BLaER1 (cell line): ENCODE data around the gene SAMD11.

Experiments used
- H3K27ac ChIP-seq: shearing (Covaris generic); formaldehyde crosslinking; 2 replicates; pipeline ENCODE4 v1.8.1; 2022
- H3K27me3 ChIP-seq: shearing (Covaris generic); formaldehyde crosslinking; 2 replicates; pipeline ENCODE4 v1.8.1; 2022
- H3K36me3 ChIP-seq: shearing (Covaris generic); formaldehyde crosslinking; 2 replicates; pipeline ENCODE4 v1.8.1; 2022
- H3K4me1 ChIP-seq: shearing (Covaris generic); formaldehyde crosslinking; 2 replicates; pipeline ENCODE4 v1.8.1; 2022
- H3K4me2 ChIP-seq: shearing (Covaris generic); formaldehyde crosslinking; 2 replicates; pipeline ENCODE4 v1.8.1; 2022
- H3K4me3 ChIP-seq: shearing (Covaris generic); formaldehyde crosslinking; 2 replicates; pipeline ENCODE4 v1.8.1; 2022
- H3K9ac ChIP-seq: shearing (Covaris generic); formaldehyde crosslinking; 2 replicates; pipeline ENCODE4 v1.8.1; 2022
- H3K9me3 ChIP-seq: shearing (Covaris generic); formaldehyde crosslinking; 2 replicates; pipeline ENCODE4 v1.8.1; 2022
- H4K20me1 ChIP-seq: shearing (Covaris generic); formaldehyde crosslinking; 2 replicates; pipeline ENCODE4 v1.8.1; 2022
- Cebpa-rat ChIP-seq: shearing (Covaris generic); IDR thresholded peaks from 2 replicates; pipeline ENCODE4 v1.8.1; 2022

Gene SAMD11

GRCh38 chr1:938088-938683 lies 14.5 kb downstream of the SAMD11 start:
- Histone ChIP-seq H3K36me3 (no peaks in the 10 kb centered on the region), H3K9ac (no peak overlapping the region), H3K9me3 (no peaks in the 10 kb centered on the region), H3K4me3 (no peak overlapping the region), H3K4me1 (peaks cover 78% of the 10 kb centered on the region), H3K4me2 (peak overlapping the region; percentile 90), H4K20me1 (peaks cover 79% of the 10 kb centered on the region), H3K27ac (no peak overlapping the region), H3K27me3 (peaks cover 81% of the 10 kb centered on the region)
- TF ChIP-seq Cebpa-rat: no peak

DNA sequence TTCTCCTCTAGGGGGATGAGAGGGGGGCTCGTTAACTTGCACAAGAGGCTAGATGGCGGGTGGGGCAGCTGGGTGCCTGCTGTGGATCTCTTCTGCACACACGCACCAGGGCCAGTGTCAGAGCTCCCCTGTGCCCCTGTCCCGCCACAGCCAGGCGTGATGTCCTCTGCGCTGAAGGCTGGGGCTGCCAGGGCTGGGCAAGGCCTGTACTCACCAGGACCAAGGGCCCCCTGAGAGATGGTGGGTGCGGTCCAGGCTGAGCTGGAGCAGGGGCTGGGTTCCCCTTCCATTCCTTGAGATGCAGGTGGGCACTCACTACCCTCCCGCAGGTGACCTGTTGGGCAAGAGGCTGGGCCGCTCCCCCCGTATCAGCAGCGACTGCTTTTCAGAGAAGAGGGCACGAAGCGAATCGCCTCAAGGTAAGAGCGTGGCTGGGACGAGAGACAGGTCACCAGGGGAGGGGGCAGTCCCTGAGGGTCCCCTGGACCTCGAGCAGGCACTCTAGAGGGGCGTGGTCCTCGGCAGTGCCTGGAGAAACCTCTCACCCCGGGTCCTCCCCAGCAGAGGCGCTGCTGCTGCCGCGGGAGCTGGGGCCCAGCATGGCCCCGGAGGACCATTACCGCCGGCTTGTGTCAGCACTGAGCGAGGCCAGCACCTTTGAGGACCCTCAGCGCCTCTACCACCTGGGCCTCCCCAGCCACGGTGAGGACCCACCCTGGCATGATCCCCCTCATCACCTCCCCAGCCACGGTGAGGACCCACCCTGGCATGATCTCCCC lies 15.2 kb downstream of the SAMD11 start:
- Histone ChIP-seq H3K4me2 (peak overlapping the region; percentile 90), H3K27me3 (peaks cover 81% of the 10 kb centered on the region)

DNA sequence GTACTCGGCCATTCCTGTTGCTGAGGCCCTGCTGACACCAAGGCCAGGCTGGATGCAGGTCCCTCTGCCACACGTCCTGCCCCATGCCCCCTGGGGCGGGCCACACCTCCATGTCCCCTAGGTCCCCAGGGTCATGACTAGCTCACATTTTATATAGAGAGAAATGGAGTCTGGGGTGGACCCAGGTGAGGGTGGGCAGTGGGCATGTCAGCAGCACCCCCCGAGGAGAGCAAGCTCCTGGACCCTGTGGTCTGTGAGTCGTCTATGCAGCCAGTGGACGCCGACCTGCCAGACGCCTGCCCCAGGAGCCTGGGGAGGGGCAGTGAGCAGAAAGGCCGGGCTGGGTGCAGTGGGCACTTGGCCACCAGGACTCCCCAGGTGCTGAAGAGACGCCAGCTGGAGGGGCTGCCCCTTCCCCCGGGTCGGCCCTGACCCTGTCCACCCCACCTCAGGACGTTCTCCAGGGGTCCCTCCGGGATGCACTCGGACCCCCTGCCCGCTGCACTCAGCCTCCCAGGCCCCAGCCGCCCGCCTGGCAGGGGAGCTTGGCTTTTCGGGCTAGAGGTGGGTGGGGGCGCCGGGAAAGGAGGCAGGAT lies 15.9 kb downstream of the SAMD11 start:
- Histone ChIP-seq H3K27ac (no peak overlapping the region), H3K4me2 (peak overlapping the region; percentile 90)

More for the DNA sequence above, 15.2 kb downstream of the SAMD11 start:
- Histone ChIP-seq H3K4me3 (no peak overlapping the region; the same call in 1 of the 2 replicates), H3K4me1 (peaks cover 78% of the 10 kb centered on the region), H4K20me1 (peaks cover 84% of the 10 kb centered on the region), H3K9ac (no peak overlapping the region), H3K9me3 (no peaks in the 10 kb centered on the region), H3K36me3 (peaks cover 4% of the 10 kb centered on the region), H3K27ac (no peak overlapping the region)
- TF ChIP-seq Cebpa-rat: no peak

DNA sequence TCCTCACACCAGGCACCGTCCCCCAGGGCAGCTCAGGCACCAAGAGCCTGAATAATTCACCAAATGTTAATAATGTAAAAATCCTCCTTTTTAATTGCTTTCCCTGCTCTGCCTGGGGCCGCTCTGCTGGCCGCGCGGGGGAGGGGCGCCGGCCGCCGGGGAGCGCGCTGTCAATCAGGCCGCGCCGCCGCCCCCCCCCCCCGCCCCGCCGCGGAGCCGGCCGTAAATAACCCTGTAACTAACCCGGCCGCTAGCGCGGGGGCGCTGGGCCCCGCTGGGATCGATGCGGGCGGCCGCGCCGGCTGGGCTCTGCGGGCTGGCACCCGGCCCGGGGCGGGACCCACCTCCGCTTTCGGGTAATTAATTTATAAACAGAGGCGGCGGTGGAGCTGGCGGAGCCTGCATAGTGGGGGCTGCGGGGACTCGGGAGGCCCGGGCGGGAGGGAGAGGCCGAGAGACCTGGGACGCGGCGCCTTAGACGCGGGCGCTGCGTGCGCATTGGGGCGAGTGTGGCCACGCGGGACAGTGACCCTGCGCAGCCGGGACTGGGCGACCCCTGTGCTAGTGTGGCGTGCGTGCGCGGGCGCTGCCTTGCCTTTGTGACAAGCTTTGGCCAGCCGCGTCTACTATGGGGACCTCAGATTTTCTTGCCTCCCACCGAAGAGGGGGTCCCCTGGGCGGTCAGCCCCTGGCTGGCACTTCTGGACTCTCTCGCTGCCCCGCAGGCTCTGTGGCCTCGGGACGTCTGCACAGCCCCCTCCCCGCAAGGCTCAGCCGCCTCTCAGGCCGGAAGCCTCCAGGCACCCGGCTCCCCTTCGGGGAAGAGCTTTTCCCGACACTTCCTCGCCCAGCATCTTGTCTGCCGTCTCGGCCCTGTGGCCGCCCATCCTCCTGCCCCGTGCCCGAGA lies 16.6 kb downstream of the SAMD11 start:
- Histone ChIP-seq H4K20me1 (peaks cover 93% of the 10 kb centered on the region), H3K4me1 (peaks cover 87% of the 10 kb centered on the region), H3K27ac (no peak overlapping the region), H3K4me3 (peak overlapping the region; percentile 63), H3K9ac (0 out of 2 replicates have a peak overlapping the region, but pooled peaks have one; percentile 24), H3K4me2 (peak overlapping the region; percentile 90), H3K27me3 (peaks cover 81% of the 10 kb centered on the region), H3K9me3 (no peaks in the 10 kb centered on the region), H3K36me3 (peaks cover 15% of the 10 kb centered on the region)
- no peak for TF ChIP-seq Cebpa-rat

More for the DNA sequence above, 15.9 kb downstream of the SAMD11 start:
- Histone ChIP-seq H3K4me1 (peaks cover 85% of the 10 kb centered on the region), H3K9ac (0 out of 2 replicates have a peak overlapping the region, but pooled peaks have one; percentile 24), H3K9me3 (no peaks in the 10 kb centered on the region), H3K27me3 (peaks cover 88% of the 10 kb centered on the region), H3K4me3 (peak overlapping the region; percentile 63), H4K20me1 (peaks cover 91% of the 10 kb centered on the region), H3K36me3 (peaks cover 9% of the 10 kb centered on the region)
- no peak for TF ChIP-seq Cebpa-rat

DNA sequence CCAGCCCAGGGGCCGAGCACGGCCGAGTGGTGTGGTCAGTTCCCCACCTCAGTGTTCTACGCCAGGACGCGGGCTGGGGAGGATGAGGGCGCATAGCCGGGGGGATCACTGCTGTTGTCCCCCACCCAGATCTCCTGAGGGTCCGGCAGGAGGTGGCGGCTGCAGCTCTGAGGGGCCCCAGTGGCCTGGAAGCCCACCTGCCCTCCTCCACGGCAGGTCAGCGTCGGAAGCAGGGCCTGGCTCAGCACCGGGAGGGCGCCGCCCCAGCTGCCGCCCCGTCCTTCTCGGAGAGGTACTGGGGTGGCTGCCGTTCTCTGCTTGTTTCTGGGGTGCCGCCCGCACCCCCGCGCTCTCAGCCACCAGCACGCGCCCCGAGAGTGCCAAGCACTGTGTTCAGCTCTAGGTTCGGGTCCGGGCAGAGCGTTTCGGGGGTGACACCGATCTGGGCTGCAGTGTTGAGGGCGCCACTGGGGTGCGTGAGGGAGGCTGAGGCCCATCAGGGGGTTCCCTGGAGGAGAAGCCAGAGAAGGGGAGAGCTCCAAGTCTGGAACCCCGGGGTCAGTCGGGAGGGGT lies 17.4 kb downstream of the SAMD11 start:
- H3K4me1 ChIP-seq: peaks cover 87% of the 10 kb centered on the region
- H3K9ac ChIP-seq: 0 out of 2 replicates have a peak overlapping the region, but pooled peaks have one; percentile 24

DNA sequence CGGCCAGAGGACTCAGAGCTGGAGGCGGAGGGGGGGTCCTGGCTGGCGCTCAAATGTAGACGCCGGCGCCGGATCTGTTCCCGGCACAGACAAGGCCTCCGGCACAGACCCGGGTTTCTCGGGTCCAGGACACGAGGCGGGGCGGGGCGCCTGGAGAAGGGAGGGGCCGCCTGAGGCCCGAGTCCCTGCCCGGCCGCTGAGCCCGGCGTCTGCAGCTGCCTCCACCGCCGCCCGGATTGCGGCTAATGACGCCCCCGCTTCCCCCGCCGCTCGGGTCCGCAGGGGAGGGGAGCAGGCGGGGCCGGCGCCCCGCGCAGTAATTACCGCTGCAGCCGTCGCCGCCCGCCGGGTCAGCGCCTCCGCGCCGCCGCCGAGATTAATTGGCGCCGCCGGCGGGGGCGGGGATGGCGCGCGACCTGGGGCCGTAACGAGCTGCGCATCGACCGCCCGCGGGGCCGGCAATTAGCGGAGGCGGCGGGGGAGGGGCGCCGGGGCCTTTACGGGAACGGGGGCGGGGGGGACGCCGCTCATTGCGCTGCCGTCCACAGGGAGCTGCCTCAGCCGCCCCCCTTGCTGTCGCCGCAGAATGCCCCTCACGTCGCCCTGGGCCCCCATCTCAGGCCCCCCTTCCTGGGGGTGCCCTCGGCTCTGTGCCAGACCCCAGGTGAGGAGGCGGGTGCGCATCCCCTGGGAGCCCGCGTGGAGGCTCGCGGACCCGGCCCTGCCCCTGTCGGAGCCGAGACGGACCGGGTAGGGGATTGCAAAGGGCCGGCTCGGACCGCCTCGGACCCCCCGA lies 18.1 kb downstream of the SAMD11 start:
- H3K9me3 ChIP-seq: no peaks in the 10 kb centered on the region
- 0 out of 2 replicates have a peak overlapping the region, but pooled peaks have one; percentile 24 for H3K9ac ChIP-seq
- H3K27me3 ChIP-seq: peaks cover 67% of the 10 kb centered on the region
- H3K36me3 ChIP-seq: peaks cover 29% of the 10 kb centered on the region
- peaks cover 93% of the 10 kb centered on the region for H4K20me1 ChIP-seq
- peak overlapping the region; percentile 90 for H3K4me2 ChIP-seq
- H3K27ac ChIP-seq: no peak overlapping the region
- H3K4me3 ChIP-seq: peak overlapping the region; percentile 63
- TF ChIP-seq Cebpa-rat: no peak
- peaks cover 81% of the 10 kb centered on the region for H3K4me1 ChIP-seq

More for the DNA sequence above, 17.4 kb downstream of the SAMD11 start:
- H3K4me3 ChIP-seq: peak overlapping the region; percentile 63
- no peak for TF ChIP-seq Cebpa-rat
- H4K20me1 ChIP-seq: peaks cover 93% of the 10 kb centered on the region
- peaks cover 74% of the 10 kb centered on the region for H3K27me3 ChIP-seq
- peak overlapping the region; percentile 90 for H3K4me2 ChIP-seq
- H3K27ac ChIP-seq: no peak overlapping the region
- no peaks in the 10 kb centered on the region for H3K9me3 ChIP-seq
- peaks cover 22% of the 10 kb centered on the region for H3K36me3 ChIP-seq

GRCh38 chr1:942411-942821 lies 18.7 kb downstream of the SAMD11 start:
- H3K9me3 ChIP-seq: no peaks in the 10 kb centered on the region
- H3K27ac ChIP-seq: no peak overlapping the region
- peaks cover 65% of the 10 kb centered on the region for H3K27me3 ChIP-seq
- peaks cover 78% of the 10 kb centered on the region for H3K4me1 ChIP-seq
- H4K20me1 ChIP-seq: peaks cover 98% of the 10 kb centered on the region
- TF ChIP-seq Cebpa-rat: no peak
- peak overlapping the region; percentile 90 for H3K4me2 ChIP-seq
- peak overlapping the region; percentile 63 for H3K4me3 ChIP-seq
- peaks cover 35% of the 10 kb centered on the region for H3K36me3 ChIP-seq
- H3K9ac ChIP-seq: no peak overlapping the region

DNA sequence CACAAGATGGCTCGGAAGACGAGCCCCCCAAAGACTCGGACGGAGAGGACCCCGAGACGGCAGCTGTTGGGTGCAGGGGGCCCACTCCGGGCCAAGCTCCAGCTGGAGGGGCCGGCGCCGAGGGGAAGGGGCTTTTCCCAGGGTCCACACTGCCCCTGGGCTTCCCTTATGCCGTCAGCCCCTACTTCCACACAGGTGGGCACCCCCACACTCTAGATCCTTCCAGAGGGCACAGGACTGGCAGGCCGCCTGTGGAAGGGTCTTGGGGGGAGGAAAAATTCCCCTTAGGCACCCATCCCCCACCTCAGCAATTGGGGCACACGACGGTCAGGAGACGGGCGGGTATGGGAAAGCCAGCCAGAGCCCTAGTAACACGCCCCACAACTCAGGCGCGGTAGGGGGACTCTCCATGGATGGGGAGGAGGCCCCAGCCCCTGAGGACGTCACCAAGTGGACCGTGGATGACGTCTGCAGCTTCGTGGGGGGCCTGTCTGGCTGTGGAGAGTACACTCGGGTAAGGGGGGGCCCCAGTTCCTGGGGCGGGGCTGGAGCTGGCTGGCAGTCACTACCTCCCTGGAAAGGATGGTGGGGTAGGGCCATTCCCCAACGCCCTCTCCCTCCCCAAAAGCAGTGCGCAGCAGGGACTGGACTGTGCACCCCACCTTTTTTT lies 19.3 kb downstream of the SAMD11 start:
- Histone ChIP-seq H3K27me3 (peaks cover 65% of the 10 kb centered on the region), H3K4me3 (0 out of 2 replicates have a peak overlapping the region, but pooled peaks have one; percentile 14), H3K9me3 (no peaks in the 10 kb centered on the region), H3K4me2 (peak overlapping the region; percentile 90), H4K20me1 (peaks cover 100% of the 10 kb centered on the region), H3K9ac (no peak overlapping the region), H3K4me1 (peaks cover 74% of the 10 kb centered on the region), H3K27ac (no peak overlapping the region), H3K36me3 (peaks cover 41% of the 10 kb centered on the region)
- TF ChIP-seq Cebpa-rat: no peak
